ENCODE data around the gene KRT13.

KRT13 gene

GRCh38 chr17:41463746-41464145 lies 41.7 kb downstream of the KRT13 start:
- no peaks in the 10 kb centered on the region for H3K9me3 ChIP-seq (ENCODE audit: control insufficient read depth, insufficient read depth, low read length)
- no peaks in the 10 kb centered on the region for H3K36me3 ChIP-seq (ENCODE audit: control insufficient read depth, low read length)
- H3K27me3 ChIP-seq (ENCODE audit: control insufficient read depth, low read length) = 0 out of 2 replicates have a peak, but pooled peaks cover 3% of the 10 kb centered on the region
- H4K20me1 ChIP-seq (ENCODE audit: control insufficient read depth, insufficient read depth, low read depth, low read length) = no peaks in the 10 kb centered on the region
- TF ChIP-seq CTCF (IDR thresholded peaks at IDR 0.05; ENCODE audit: low read depth, low read length, poor library complexity, severe bottlenecking) = no peak
- TF ChIP-seq EZH2phosphoT487 (IDR thresholded peaks at IDR 0.05; ENCODE audit: borderline replicate concordance, low read length) = no peak
- no peak overlapping the region for H3K27ac ChIP-seq (ENCODE audit: low read depth, low read length)
- H3F3A ChIP-seq (ENCODE audit: control insufficient read depth, insufficient read depth) = no peaks in the 10 kb centered on the region
- H3K4me1 ChIP-seq (ENCODE audit: control insufficient read depth, low read length) = no peaks in the 10 kb centered on the region
- no peaks in the 10 kb centered on the region for H3K79me2 ChIP-seq (ENCODE audit: control insufficient read depth, low read length)
- H3K4me2 ChIP-seq (ENCODE audit: low read length) = no peak overlapping the region
- H3K9me2 ChIP-seq (replicated peaks; ENCODE audit: control insufficient read depth, low read length) = no peaks in the 10 kb centered on the region
- no peak overlapping the region for H3K4me3 ChIP-seq (ENCODE audit: low read length)

- Histone ChIP-seq H4K20me1 (ENCODE audit: control insufficient read depth, insufficient read depth, low read depth, low read length) (no peaks in the 10 kb centered on the region), H3K4me1 (ENCODE audit: control insufficient read depth, low read length) (no peaks in the 10 kb centered on the region), H3K9me2 (replicated peaks; ENCODE audit: control insufficient read depth, low read length) (no peaks in the 10 kb centered on the region), H3K79me2 (ENCODE audit: control insufficient read depth, low read length) (no peaks in the 10 kb centered on the region), H3F3A (ENCODE audit: control insufficient read depth, insufficient read depth) (no peaks in the 10 kb centered on the region), H3K27me3 (ENCODE audit: control insufficient read depth, low read length) (0 out of 2 replicates have a peak, but pooled peaks cover 3% of the 10 kb centered on the region), H3K36me3 (ENCODE audit: control insufficient read depth, low read length) (no peaks in the 10 kb centered on the region), H3K27ac (ENCODE audit: low read depth, low read length) (no peak overlapping the region), H3K4me3 (ENCODE audit: low read length) (no peak overlapping the region), H3K9me3 (ENCODE audit: control insufficient read depth, insufficient read depth, low read length) (no peaks in the 10 kb centered on the region), H3K4me2 (ENCODE audit: low read length) (no peak overlapping the region)
- TF ChIP-seq CTCF (IDR thresholded peaks at IDR 0.05; ENCODE audit: low read depth, low read length, poor library complexity, severe bottlenecking) (no peak), EZH2phosphoT487 (IDR thresholded peaks at IDR 0.05; ENCODE audit: borderline replicate concordance, low read length) (no peak)
These were observed 42.7 kb downstream of the KRT13 start for GRCh38 chr17:41462705-41463104.

- Histone ChIP-seq H3K4me1 (ENCODE audit: control insufficient read depth, low read length) (no peaks in the 10 kb centered on the region), H3K27me3 (ENCODE audit: control insufficient read depth, low read length) (peaks cover 5% of the 10 kb centered on the region; the same call in 1 of the 2 replicates), H3K27ac (ENCODE audit: low read depth, low read length) (no peak overlapping the region), H4K20me1 (ENCODE audit: control insufficient read depth, insufficient read depth, low read depth, low read length) (no peaks in the 10 kb centered on the region), H3F3A (ENCODE audit: control insufficient read depth, insufficient read depth) (no peaks in the 10 kb centered on the region), H3K4me3 (ENCODE audit: low read length) (no peak overlapping the region), H3K4me2 (ENCODE audit: low read length) (no peak overlapping the region), H3K9me3 (ENCODE audit: control insufficient read depth, insufficient read depth, low read length) (no peaks in the 10 kb centered on the region), H3K36me3 (ENCODE audit: control insufficient read depth, low read length) (no peaks in the 10 kb centered on the region), H3K9me2 (replicated peaks; ENCODE audit: control insufficient read depth, low read length) (no peaks in the 10 kb centered on the region), H3K79me2 (ENCODE audit: control insufficient read depth, low read length) (no peaks in the 10 kb centered on the region)
- TF ChIP-seq EZH2phosphoT487 (IDR thresholded peaks at IDR 0.05; ENCODE audit: borderline replicate concordance, low read length) = no peak
- no peak for TF ChIP-seq CTCF (IDR thresholded peaks at IDR 0.05; ENCODE audit: low read depth, low read length, poor library complexity, severe bottlenecking)
These were observed 47.7 kb downstream of the KRT13 start for GRCh38 chr17:41457676-41458075.

Data from DOHH2 (cell line).